ENCODE data around the gene TRIO. TPM values are rescaled to one million over a fixed set of nuclear protein-coding genes. Genes with fewer than 3 reads are reported as not detected.

Gene TRIO
- total RNA-seq, 1 donor from 2014 or later: 200 TPM

DNA sequence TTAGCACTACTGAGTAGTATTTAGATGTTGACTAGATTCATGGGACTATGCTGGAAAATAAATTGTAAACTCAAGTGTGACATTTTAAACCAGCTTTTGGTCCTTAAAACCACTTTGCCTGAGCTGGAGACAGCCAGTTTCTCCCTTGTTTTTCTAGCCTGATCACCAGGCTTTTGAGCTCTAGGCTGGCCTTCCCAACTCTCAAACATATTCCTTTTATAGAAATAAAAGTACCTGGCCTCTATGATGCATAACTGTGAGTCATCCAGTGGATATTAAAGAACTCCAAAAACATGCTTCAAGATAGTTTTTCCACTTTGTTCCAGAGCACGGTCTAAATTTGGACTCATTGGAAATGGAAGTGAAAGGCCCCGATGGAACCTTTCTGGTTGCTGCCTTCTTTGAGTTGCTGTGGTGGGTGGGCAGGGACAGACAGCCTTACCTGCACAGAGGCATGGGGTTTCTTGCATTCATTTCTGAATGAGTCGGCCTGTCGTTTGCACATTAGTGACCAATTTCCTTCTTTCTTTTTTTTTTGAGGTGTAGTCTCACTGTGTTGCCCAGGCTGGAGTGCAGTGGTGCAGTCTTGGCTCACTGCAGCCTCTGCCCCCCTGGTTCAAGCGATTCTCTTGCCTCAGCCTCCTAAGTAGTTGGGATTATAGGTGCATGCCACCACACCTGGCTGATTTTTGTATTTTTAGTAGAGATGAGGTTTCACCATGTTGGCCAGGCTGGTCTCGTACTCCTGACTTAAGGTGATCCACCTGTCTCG lies 43.1 kb downstream of the TRIO start:
- Mint-ChIP-seq H3K4me1 (ENCODE audit: low read depth) (peaks cover 98% of the 10 kb centered on the region), H3K4me3 (ENCODE audit: unreplicated experiment) (no peak overlapping the region), H3K27me3 (ENCODE audit: low read depth) (no peaks in the 10 kb centered on the region), H3K36me3 (ENCODE audit: low read depth) (no peaks in the 10 kb centered on the region), H3K9me3 (ENCODE audit: low read depth) (no peaks in the 10 kb centered on the region), H3K27ac (ENCODE audit: unreplicated experiment) (peak overlapping the region; percentile 97)
- DNase-seq (ENCODE audit: low spot score): no peak
- TF ChIP-seq CTCF (IDR thresholded peaks at IDR 0.05): no peak

- Mint-ChIP-seq H3K4me1 (ENCODE audit: low read depth) (peaks cover 98% of the 10 kb centered on the region), H3K27ac (ENCODE audit: unreplicated experiment) (peak overlapping the region; percentile 97), H3K36me3 (ENCODE audit: low read depth) (no peaks in the 10 kb centered on the region), H3K27me3 (ENCODE audit: low read depth) (no peaks in the 10 kb centered on the region), H3K9me3 (ENCODE audit: low read depth) (no peaks in the 10 kb centered on the region), H3K4me3 (ENCODE audit: unreplicated experiment) (no peak overlapping the region)
- DNase-seq (ENCODE audit: low spot score): no peak
- no peak for TF ChIP-seq CTCF (IDR thresholded peaks at IDR 0.05)
Observed at GRCh38 chr5:14187157-14187556, 44.0 kb downstream of the TRIO start.

DNA sequence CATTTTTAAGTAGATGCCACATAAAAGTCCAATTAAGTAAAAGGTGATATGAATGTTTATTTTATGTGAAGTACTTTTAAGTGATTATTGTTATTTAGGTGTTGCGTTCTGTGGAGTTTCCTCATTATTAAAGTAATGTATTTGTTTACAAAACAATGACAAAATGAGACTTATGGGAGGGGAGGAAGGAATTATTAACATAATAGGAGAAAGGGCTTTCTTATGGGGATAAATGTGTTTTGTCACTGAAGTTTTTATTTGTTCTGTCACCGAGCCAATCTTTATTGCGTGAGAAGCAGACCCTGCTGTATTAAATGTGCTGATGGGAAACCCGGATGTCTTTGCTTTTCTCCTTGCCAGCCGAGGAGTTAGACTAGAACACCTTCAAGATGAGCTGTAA lies 44.5 kb downstream of the TRIO start:
- Mint-ChIP-seq H3K27me3 (ENCODE audit: low read depth) (no peaks in the 10 kb centered on the region), H3K4me1 (ENCODE audit: low read depth) (peaks cover 98% of the 10 kb centered on the region), H3K4me3 (ENCODE audit: unreplicated experiment) (no peak overlapping the region), H3K27ac (ENCODE audit: unreplicated experiment) (peak overlapping the region; percentile 97), H3K9me3 (ENCODE audit: low read depth) (no peaks in the 10 kb centered on the region), H3K36me3 (ENCODE audit: low read depth) (no peaks in the 10 kb centered on the region)
- no peak for TF ChIP-seq CTCF (IDR thresholded peaks at IDR 0.05)
- no peak for DNase-seq (ENCODE audit: low spot score)

DNA sequence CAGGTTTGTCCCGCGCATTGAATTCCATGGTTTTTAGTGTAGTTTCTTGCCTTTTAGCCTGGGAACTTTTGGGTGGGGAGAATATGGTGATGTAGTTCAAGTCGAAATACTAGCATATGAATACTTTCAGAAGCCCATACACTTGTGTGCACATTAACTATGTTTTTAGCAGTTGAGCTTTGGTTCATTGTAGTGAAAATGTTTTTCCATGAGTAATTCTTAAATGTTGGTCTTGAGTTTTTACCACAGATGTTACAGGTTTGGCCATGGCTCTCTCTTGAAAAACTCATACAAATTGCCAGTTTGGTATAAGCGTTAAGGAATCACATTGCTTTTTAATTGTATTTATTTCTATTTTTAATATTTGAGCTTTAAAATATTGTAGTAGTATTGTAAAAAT lies 45.6 kb downstream of the TRIO start:
- H3K27ac Mint-ChIP-seq (ENCODE audit: unreplicated experiment): peak overlapping the region; percentile 97
- no peaks in the 10 kb centered on the region for H3K27me3 Mint-ChIP-seq (ENCODE audit: low read depth)
- DNase-seq (ENCODE audit: low spot score): no peak
- no peak for TF ChIP-seq CTCF (IDR thresholded peaks at IDR 0.05)
- H3K4me3 Mint-ChIP-seq (ENCODE audit: unreplicated experiment): no peak overlapping the region
- peaks cover 96% of the 10 kb centered on the region for H3K4me1 Mint-ChIP-seq (ENCODE audit: low read depth)
- no peaks in the 10 kb centered on the region for H3K36me3 Mint-ChIP-seq (ENCODE audit: low read depth)
- H3K9me3 Mint-ChIP-seq (ENCODE audit: low read depth): no peaks in the 10 kb centered on the region

DNA sequence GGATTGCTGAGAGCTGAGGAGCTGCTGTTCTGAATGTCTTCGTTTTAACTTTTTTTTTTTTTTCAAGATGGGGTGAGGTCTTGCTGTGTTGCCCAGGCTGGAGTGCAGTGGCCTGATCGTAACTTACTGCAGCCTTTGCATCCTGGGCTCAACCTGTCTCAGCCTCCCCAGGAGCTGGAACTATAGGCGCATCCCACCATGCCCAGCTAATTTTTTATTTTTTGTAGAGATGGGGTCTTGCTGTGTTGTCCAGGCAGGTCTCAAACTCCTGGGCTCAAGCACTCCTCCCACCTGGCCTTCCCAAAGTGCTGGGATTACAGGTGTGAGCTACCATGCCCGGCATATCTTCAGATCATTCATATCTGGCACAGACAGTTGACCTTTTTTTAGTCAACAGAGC lies 46.5 kb downstream of the TRIO start:
- no peak for TF ChIP-seq CTCF (IDR thresholded peaks at IDR 0.05)
- Mint-ChIP-seq H3K27ac (ENCODE audit: unreplicated experiment) (peak overlapping the region; percentile 96), H3K27me3 (ENCODE audit: low read depth) (no peaks in the 10 kb centered on the region), H3K4me1 (ENCODE audit: low read depth) (peaks cover 95% of the 10 kb centered on the region), H3K9me3 (ENCODE audit: low read depth) (no peaks in the 10 kb centered on the region), H3K36me3 (ENCODE audit: low read depth) (no peaks in the 10 kb centered on the region), H3K4me3 (ENCODE audit: unreplicated experiment) (peak overlapping the region; percentile 35)
- DNase-seq (ENCODE audit: low spot score): no peak

Measured in chondrocyte (in vitro differentiated cells).